Measurements from ENCODE around the gene FOLR2. TPM values are rescaled to one million over a fixed set of nuclear protein-coding genes. Genes with fewer than 3 reads are reported as not detected.
"Not testable (repeated sequence)": the region's sequence is repeated elsewhere in the genome, so short reads cannot be mapped to it uniquely, and the experiment has no call there.

FOLR2 gene
- total and polyA plus RNA-seq, 3 donors from 2014 or later, result 1.3 to 37.3 (median 8.7) TPM

- Histone ChIP-seq H3K27ac (no peak overlapping the region), H3K4me1 (no peaks in the 10 kb centered on the region), H3K36me3 (ENCODE audit: low read depth, missing control alignments) (no peaks in the 10 kb centered on the region), H3K4me3 (no peak overlapping the region), H3K9me3 (no peaks in the 10 kb centered on the region), H3K27me3 (no peaks in the 10 kb centered on the region)
- intact Hi-C loops (cut with DNase I; ENCODE audit: low total_unique reads), result no loop called here
- no peak for DNase-seq
- no peak for TF ChIP-seq CTCF (IDR thresholded peaks at IDR 0.05)
- TF ChIP-seq POLR2A (IDR thresholded peaks at IDR 0.05), result no peak
These were observed 49.4 kb downstream of the FOLR2 start for GRCh38 chr11:72265951-72266350.

- H3K4me1 ChIP-seq; H3K36me3 ChIP-seq (ENCODE audit: low read depth, missing control alignments); H3K9me3 ChIP-seq; H3K27ac ChIP-seq; DNase-seq; H3K4me3 ChIP-seq; intact Hi-C loops (cut with DNase I; ENCODE audit: low total_unique reads); H3K27me3 ChIP-seq: not testable (repeated sequence)
- WGBS, 2 donors, result 87 to 90% methylated on average over 5 of the region's 5 CpGs
These were observed 50.4 kb downstream of the FOLR2 start for GRCh38 chr11:72266960-72267359.

- Histone ChIP-seq H3K27me3 (no peaks in the 10 kb centered on the region), H3K4me3 (no peak overlapping the region), H3K27ac (no peak overlapping the region), H3K36me3 (ENCODE audit: low read depth, missing control alignments) (no peaks in the 10 kb centered on the region), H3K9me3 (no peaks in the 10 kb centered on the region), H3K4me1 (no peaks in the 10 kb centered on the region)
- intact Hi-C loops (cut with DNase I; ENCODE audit: low total_unique reads), result no loop called here
- 83 to 90% methylated on average over 2 of the region's 2 CpGs for WGBS, 2 donors
- no peak for TF ChIP-seq POLR2A (IDR thresholded peaks at IDR 0.05)
- no peak for TF ChIP-seq CTCF (IDR thresholded peaks at IDR 0.05)
- DNase-seq, result no peak
These were observed 51.5 kb downstream of the FOLR2 start for GRCh38 chr11:72267956-72268617.

Other genes with a start within 250 kb of the FOLR2 start
- gene IL18BP, start 217.9 kb upstream of the FOLR2 start, total RNA-seq, result 10 to 100 TPM; 13.5 to 16.8 TPM
- 11.7 TPM for gene IL18BP, start 217.9 kb upstream of the FOLR2 start, polyA plus RNA-seq (ENCODE audit: insufficient read depth, low read depth, low replicate concordance)
- 100 to 1,000 TPM; 452 to 470 TPM for gene NUMA1, start 136.3 kb upstream of the FOLR2 start, total RNA-seq
- gene NUMA1, start 136.3 kb upstream of the FOLR2 start, polyA plus RNA-seq (ENCODE audit: insufficient read depth, low read depth, low replicate concordance), result 186 TPM
- gene LRRC51, start 135.9 kb upstream of the FOLR2 start, total RNA-seq, result 10 to 100 TPM; 50.8 to 84.6 TPM
- 200 TPM for gene LRRC51, start 135.9 kb upstream of the FOLR2 start, polyA plus RNA-seq (ENCODE audit: insufficient read depth, low read depth, low replicate concordance)
- 100 to 1,000 TPM in 1 of 2 donors, 10 to 100 TPM in 1; 89.0 to 107 TPM for gene LAMTOR1, start 113.5 kb upstream of the FOLR2 start, total RNA-seq
- 86.9 TPM for gene LAMTOR1, start 113.5 kb upstream of the FOLR2 start, polyA plus RNA-seq (ENCODE audit: insufficient read depth, low read depth, low replicate concordance)
- gene TOMT, start 110.9 kb upstream of the FOLR2 start, total RNA-seq, result under 1 TPM in 1 of 2 donors, not detected in 1; 0.43 TPM
- gene TOMT, start 110.9 kb upstream of the FOLR2 start, polyA plus RNA-seq (ENCODE audit: insufficient read depth, low read depth, low replicate concordance), result not detected
- gene ANAPC15, start 104.1 kb upstream of the FOLR2 start, total RNA-seq, result 10 to 100 TPM; 61.9 to 66.1 TPM
- 103 TPM for gene ANAPC15, start 104.1 kb upstream of the FOLR2 start, polyA plus RNA-seq (ENCODE audit: insufficient read depth, low read depth, low replicate concordance)
- gene FOLR3, start 81.1 kb upstream of the FOLR2 start, total RNA-seq, result under 1 TPM in 1 of 2 donors, not detected in 1; 0.55 TPM
- gene FOLR3, start 81.1 kb upstream of the FOLR2 start, polyA plus RNA-seq (ENCODE audit: insufficient read depth, low read depth, low replicate concordance), result 0.79 TPM
- 1 to 10 TPM in 1 of 2 donors, not detected in 1; 1.2 TPM for gene FOLR1, start 24.7 kb upstream of the FOLR2 start, total RNA-seq
- gene FOLR1, start 24.7 kb upstream of the FOLR2 start, polyA plus RNA-seq (ENCODE audit: insufficient read depth, low read depth, low replicate concordance), result 3.7 TPM
- gene INPPL1, start 8.0 kb downstream of the FOLR2 start, total RNA-seq, result 100 to 1,000 TPM; 120 to 132 TPM
- gene INPPL1, start 8.0 kb downstream of the FOLR2 start, polyA plus RNA-seq (ENCODE audit: insufficient read depth, low read depth, low replicate concordance), result 48.1 TPM
- gene PHOX2A, start 27.4 kb downstream of the FOLR2 start, total RNA-seq, result 1 to 10 TPM; 1.3 to 2.0 TPM
- 1.6 TPM for gene PHOX2A, start 27.4 kb downstream of the FOLR2 start, polyA plus RNA-seq (ENCODE audit: insufficient read depth, low read depth, low replicate concordance)
- gene CLPB, start 217.7 kb downstream of the FOLR2 start, total RNA-seq, result 100 to 1,000 TPM; 161 to 316 TPM
- gene CLPB, start 217.7 kb downstream of the FOLR2 start, polyA plus RNA-seq (ENCODE audit: insufficient read depth, low read depth, low replicate concordance), result 421 TPM